ENCODE measurements around the gene STX4.
A peak's percentile ranks its signal among the peaks of the same experiment; 100 is the strongest.

The STX4 gene

DNA sequence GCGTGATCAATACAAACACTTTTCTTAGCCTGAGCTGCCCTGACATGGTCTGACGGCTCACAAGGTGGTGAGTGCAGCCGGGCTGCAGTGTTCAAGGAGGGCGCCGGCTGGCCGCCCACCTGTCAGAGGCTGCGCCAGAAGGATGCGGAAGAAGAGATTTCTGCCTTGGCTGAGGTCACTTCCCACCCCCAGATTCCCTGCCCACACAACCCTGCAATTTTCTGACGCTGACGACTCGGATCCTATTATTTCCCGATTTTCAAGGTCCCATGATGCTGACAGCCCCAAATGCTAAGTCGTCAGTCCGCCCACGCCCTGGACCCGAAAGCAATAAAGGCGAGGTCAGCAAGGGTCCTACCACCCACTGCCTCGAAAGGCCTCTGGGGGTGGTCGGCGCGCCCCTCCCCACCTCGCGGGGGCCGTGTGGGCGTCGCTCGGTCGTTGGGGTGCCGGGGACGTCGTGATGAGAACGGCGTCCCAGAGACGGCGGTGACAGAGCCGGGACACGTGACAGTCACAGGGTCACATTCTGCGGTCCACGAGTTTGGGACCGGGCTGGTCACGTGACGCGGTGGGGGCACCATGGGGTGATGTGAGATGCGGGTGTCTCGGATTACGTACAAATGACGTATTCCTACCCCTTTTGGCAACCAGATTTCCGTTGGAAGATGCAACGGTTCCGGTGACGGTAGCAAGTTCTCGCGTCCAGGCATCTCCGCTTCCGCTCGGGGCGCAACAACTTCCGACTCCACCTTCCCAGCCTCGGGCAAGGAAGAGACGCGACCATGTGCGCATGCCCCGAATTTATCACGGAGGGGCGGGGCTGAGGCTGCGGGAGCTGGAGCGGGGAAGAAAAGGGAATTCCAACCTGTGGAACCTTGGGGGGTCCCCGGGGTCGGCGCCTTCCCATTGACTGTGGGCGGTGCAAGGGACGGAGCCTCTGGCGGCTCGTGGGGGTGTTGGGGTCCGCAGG lies at the start of gene STX4:
STX4 (plus strand) TSS at position 823 of the 973 bp plus-strand sequence. CDS start 248 bp downstream, outside the sequence.
- FAIRE-seq (no peak), DNase-seq (ENCODE audit: low spot score) (peak; percentile 92)

DNA sequence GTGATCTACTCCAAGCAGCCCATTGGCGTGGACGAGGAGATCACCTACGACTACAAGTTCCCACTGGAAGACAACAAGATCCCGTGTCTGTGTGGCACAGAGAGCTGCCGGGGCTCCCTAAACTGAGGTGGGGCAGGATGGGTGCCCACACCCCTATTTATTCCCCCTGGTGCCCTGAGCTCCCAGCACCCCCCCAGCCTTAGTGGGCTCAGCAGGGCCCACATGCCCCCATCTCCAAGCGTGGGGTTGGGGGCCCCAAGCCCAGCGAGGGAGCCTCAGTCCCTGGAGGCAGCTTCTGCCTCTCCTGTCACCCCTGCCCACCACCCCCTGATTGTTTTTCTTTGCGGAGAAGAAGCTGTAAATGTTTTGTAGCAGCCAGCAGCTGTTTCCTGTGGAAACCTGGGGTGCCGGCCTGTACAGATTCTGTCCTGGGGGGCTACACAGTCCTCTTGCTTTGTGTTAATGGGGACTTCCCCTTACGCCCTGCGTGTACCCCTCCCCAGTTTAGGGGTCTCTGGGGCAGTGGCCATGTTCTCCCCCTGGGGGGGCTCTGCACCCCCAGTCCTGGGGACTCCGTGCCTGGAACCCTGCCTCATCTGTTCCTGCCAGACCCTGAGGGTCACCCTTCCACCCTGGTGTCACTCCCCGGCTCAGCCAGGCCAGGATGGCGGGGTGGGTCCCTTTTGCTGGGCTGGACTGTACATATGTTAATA lies 49.3 kb upstream of the STX4 start:
- DNase-seq (ENCODE audit: low spot score), result no peak
- FAIRE-seq, result no peak

- DNase-seq (ENCODE audit: low spot score), result peak; percentile 88
- no peak for FAIRE-seq
These were observed 48.5 kb upstream of the STX4 start, which contains the start of gene HSD3B7 for GRCh38 chr16:30984669-30985400. Gene HSD3B7, plus strand, starts transcription at chr16:30985207. Its CDS starts 452 bp downstream, at chr16:30985659.

DNA sequence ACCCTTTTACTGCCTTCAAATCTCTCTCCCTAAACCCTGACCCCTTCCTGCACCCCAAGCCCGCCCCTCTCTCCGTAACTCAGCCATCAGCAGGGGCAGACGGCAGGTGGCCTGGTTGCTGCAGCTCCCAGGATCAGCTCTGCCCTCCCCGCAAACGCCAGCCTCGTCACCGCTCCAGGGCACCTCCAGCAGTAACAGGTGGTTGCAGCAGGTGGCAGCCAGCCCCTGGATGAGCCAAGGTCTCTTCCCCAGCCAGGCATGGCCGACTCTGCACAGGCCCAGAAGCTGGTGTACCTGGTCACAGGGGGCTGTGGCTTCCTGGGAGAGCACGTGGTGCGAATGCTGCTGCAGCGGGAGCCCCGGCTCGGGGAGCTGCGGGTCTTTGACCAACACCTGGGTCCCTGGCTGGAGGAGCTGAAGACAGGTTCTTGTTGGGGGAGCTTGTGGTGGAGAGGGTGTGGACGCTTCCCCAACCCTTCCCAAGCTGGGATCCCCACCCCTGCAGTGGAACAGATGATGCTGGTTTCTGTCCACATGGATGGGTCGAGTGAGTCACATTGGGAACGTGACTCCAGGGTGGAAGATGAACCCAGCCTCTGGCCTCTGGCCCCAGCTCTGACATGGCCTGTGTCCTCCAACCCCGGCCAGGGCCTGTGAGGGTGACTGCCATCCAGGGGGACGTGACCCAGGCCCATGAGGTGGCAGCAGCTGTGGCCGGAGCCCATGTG lies 47.8 kb upstream of the STX4 start:
- FAIRE-seq, result no peak

DNA sequence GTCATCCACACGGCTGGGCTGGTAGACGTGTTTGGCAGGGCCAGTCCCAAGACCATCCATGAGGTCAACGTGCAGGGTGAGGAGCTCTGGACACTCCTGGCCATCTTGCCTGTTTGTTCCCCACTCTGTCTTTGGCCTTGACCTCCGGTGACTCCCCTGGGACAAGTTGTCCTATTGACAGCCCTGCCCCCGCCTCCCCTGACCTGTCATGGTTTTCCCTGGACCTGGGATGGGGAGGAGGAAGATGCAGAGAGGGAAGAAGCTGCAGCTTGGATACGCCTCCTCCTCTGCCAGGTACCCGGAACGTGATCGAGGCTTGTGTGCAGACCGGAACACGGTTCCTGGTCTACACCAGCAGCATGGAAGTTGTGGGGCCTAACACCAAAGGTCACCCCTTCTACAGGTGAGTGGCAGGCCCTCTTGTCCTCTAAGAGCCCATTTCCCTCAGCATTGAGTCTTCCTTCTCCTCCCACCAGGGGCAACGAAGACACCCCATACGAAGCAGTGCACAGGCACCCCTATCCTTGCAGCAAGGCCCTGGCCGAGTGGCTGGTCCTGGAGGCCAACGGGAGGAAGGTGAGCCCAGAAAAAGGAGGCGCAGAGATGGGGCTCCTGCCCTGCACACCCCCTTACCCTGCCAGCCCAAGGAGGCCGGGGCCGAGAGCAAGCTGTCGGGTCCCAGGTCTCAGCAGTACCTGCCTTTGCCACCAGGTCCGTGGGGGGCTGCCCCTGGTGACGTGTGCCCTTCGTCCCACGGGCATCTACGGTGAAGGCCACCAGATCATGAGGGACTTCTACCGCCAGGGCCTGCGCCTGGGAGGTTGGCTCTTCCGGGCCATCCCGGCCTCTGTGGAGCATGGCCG lies 47.0 kb upstream of the STX4 start:
- FAIRE-seq (no peak), DNase-seq (ENCODE audit: low spot score) (no peak)

More for the DNA sequence above, 47.8 kb upstream of the STX4 start:
- no peak for DNase-seq (ENCODE audit: low spot score)

- DNase-seq (ENCODE audit: low spot score) (no peak), FAIRE-seq (no peak)
These were observed 45.7 kb upstream of the STX4 start for GRCh38 chr16:30987581-30988190.

DNA sequence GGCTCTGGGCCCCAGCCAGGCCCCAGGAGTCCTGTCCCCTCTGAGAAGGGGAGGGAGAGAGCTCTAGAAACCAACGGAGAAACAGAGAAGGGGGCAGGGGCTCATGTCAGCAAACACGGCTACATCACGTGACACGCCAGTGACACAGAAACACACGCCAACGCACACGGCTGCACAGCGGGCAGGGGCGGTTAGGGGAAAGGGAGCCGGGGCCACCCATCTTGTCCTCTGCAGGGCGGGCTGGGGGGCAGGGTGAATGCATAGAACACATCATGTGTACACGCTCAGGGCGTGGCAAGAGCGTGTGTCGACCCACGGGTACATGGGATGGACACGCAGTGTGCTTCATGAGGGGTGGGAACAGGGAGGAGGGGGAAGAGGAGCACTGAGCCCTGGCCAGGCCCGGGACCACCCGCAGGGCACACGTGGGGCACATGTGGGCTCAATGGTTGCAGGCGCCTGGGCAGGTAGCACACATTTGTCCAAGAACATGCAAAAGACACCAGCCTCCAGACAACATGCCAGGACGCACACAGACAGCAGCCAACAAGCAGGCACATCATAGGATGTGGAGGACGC lies 43.8 kb upstream of the STX4 start:
- FAIRE-seq, result peak; percentile 35
- no peak for DNase-seq (ENCODE audit: low spot score)

DNA sequence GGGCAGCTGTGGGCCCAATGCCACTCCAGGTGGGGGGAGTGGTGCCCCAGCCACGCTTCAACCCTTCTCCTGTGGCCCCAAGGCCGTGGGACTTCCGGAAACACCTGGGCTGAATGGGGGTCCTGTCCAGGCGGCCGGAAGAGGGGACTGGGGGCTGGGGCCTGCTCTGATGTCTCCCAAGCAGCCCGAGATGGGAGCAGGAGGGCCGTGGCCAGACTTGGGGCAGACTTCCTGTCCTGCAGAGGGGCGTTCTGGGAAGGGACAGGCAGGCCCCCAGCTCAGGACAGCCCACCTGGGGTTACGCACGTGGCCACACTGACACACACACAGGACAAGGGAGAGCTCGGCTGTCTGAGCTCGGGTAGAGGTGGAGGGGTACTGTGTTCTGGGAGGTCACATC lies 43.3 kb upstream of the STX4 start:
- no peak for FAIRE-seq
- DNase-seq (ENCODE audit: low spot score), result no peak

GRCh38 chr16:30991052-30991451 lies 42.3 kb upstream of the STX4 start:
- no peak for DNase-seq (ENCODE audit: low spot score)
- FAIRE-seq, result no peak

DNA sequence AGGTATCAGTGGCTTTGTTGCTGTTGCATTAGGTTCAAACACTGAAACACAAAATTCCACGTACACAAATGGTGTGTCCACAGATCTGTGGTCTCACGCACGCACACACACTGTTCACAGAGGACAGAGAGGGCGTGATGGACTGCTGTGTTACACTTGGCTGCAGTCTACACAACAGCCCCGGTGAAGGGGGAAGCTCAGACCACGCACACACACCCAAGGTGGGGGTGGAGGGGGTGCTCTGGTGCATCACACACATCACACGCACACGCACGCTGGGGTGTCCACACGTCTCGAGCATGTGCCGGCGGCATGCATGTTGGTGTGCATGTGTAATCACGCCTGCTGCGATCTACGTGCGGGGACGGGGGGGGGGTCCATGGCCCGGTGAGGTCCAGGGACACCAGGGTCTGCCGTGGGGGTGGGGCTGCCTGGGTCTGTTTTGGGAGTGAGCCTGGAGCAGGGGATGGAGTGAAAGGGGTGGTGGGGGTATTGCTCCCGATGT lies 41.0 kb upstream of the STX4 start:
- no peak for DNase-seq (ENCODE audit: low spot score)
- FAIRE-seq, result no peak

DNA sequence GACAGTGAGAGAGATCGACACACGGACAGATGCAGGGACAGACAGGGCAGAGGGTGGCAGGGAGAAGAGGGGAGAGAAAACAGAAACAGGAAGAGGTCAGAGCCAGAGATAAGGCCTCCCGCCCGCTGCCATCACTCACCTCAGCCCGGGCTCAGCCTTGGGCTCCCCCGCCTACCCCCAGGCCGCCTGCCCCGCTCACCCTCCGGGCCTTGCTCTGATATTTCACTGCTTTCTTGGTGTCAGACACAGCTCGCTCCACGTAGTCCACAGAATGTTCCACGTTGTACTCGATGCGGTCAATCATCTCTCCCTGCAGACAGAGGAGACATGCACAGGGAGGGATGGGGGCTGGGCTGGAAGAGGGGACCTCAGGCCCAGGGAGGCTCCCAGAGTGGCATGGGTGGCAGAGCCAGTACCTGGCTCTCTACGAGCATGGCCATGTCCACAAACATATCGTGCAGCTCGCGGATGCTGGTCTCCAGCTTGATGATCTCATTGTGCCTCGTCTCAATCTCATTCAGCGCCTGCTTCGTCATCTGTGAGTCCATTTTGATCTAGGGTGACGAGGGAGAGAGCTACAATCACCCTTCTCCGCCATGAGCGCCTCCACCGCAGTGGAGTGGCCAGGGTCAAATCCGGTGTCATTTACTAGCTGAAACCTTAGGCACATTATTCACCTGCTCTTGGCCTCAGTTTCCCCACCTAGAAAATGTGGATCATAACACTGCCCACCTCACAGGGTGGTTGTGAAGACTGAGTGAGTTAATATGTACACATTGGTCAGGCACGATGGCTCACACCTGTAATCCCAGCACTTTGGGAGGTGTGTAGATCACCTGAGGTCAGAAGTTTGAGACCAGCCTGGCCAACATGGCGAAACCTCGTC lies 40.2 kb upstream of the STX4 start:
- FAIRE-seq, result no peak
- DNase-seq (ENCODE audit: low spot score), result no peak

DNA sequence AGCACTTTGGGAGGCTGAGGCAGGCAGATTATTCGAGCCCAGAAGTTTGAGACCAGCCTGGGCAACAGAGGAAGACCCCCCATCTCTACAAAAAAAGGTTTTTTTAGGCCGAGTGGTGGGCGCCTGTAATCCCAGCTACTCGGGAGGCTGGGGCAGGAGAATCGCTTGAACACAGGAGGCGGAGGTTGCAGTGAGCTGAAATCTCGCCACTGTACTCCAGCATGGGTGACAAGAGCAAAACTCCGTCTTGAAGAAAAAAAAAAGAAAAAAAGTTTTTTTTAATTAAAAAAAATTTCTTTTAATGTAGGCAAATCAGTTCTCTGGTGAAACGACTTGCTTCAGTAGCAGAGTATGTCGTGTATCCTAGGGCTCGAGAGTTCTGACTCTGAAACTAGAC lies 37.4 kb upstream of the STX4 start:
- FAIRE-seq (no peak), DNase-seq (ENCODE audit: low spot score) (no peak)

- no peak for FAIRE-seq
These were observed 36.9 kb upstream of the STX4 start for GRCh38 chr16:30996324-30996984.

GRCh38 chr16:30996985-30997724 lies 36.2 kb upstream of the STX4 start:
- DNase-seq (ENCODE audit: low spot score), result no peak
- FAIRE-seq, result no peak

More at GRCh38 chr16:30996324-30996984, 36.9 kb upstream of the STX4 start:
- DNase-seq (ENCODE audit: low spot score), result no peak

GRCh38 chr16:30997725-30998711 lies 35.3 kb upstream of the STX4 start:
- no peak for FAIRE-seq
- DNase-seq (ENCODE audit: low spot score), result peak; percentile 73

Data from urothelium cell line (cell line).